Neural cell (in vitro differentiated cells): Measurements from ENCODE around the gene GPAT3. TPM values are rescaled to one million over a fixed set of nuclear protein-coding genes. Genes with fewer than 3 reads are reported as not detected.

ENCODE experiments used
- H2AFZ ChIP-seq: fragments of 200-600, 300-800 bp; sonication (generic), shearing (Covaris generic); 2 replicates; pipeline ENCODE4 v1.6.0; 2014; ENCODE audit warnings: low read depth, mild to moderate bottlenecking, antibody characterized with exemption, low read length, moderate library complexity
- H3F3A ChIP-seq: fragments of 200-600 bp; shearing (Covaris generic); 2 replicates; pipeline ENCODE4 v1.6.1; 2016; ENCODE audit warnings: mild to moderate bottlenecking, moderate library complexity, mixed read lengths, antibody characterized with exemption, low read length; ENCODE audit not compliant: insufficient read depth, poor library complexity, severe bottlenecking
- H3K27ac ChIP-seq: fragments of 200-600, 300-800 bp; sonication (generic), shearing (Covaris generic); 2 replicates; pipeline ENCODE4 v1.5.1; 2014; ENCODE audit warnings: mild to moderate bottlenecking, low read length, moderate library complexity
- H3K27me3 ChIP-seq: fragments of 300-800, 200-600 bp; sonication (generic), shearing (Covaris generic); 2 replicates; pipeline ENCODE4 v1.6.0; 2014; ENCODE audit warnings: mild to moderate bottlenecking, low read depth, low read length, moderate library complexity; ENCODE audit not compliant: insufficient read depth
- H3K36me3 ChIP-seq: fragments of 300-800, 200-600 bp; sonication (generic), shearing (Covaris generic); 2 replicates; pipeline ENCODE4 v1.5.1; 2014; ENCODE audit warnings: mild to moderate bottlenecking, antibody characterized with exemption, low read length, moderate library complexity; ENCODE audit not compliant: insufficient read depth
- H3K4me2 ChIP-seq: fragments of 300-800, 200-600 bp; sonication (generic), shearing (Covaris generic); 2 replicates; pipeline ENCODE4 v1.6.0; 2014; ENCODE audit warnings: mild to moderate bottlenecking, low read length
- H3K4me3 ChIP-seq: fragments of 300-800, 200-600 bp; sonication (generic), shearing (Covaris generic); 2 replicates; pipeline ENCODE4 v1.5.1; 2014; ENCODE audit warnings: mild to moderate bottlenecking, low read length, moderate library complexity
- H3K79me2 ChIP-seq: fragments of 200-600 bp; shearing (Covaris generic); replicated peaks from 2 replicates; pipeline ENCODE4 v1.6.0; 2014; ENCODE audit warnings: mild to moderate bottlenecking, low read length, moderate library complexity; ENCODE audit not compliant: insufficient read depth
- H3K9ac ChIP-seq: fragments of 300-800, 200-600 bp; sonication (generic), shearing (Covaris generic); 2 replicates; pipeline ENCODE4 v1.6.1; 2016; ENCODE audit warnings: mild to moderate bottlenecking, low read length, mixed read lengths
- H3K9me2 ChIP-seq: fragments of 200-600 bp; shearing (Covaris generic); 2 replicates; pipeline ENCODE4 v1.6.1; 2016; ENCODE audit warnings: mild to moderate bottlenecking, low read length, mixed read lengths; ENCODE audit not compliant: insufficient read depth
- H3K9me3 ChIP-seq: fragments of 200-600, 300-800 bp; sonication (generic), shearing (Covaris generic); 2 replicates; pipeline ENCODE4 v1.6.1; 2016; ENCODE audit warnings: mild to moderate bottlenecking, mixed run types, low read length, moderate library complexity, mixed read lengths
- H4K20me1 ChIP-seq: fragments of 200-600 bp; shearing (Covaris generic); 2 replicates; pipeline ENCODE4 v1.6.1; 2016; ENCODE audit warnings: mild to moderate bottlenecking, mixed run types; ENCODE audit not compliant: insufficient read depth
- CTCF ChIP-seq: fragments of 450-650 bp; IDR thresholded peaks from 2 replicates; pipeline ENCODE4 v1.5.1; 2014; ENCODE audit warnings: antibody characterized with exemption, mild to moderate bottlenecking, moderate library complexity; ENCODE audit not compliant: poor library complexity, severe bottlenecking
- EP300 ChIP-seq: fragments of 450-650 bp; conservative IDR thresholded peaks from 2 replicates; pipeline ENCODE4 v1.6.1; 2014; ENCODE audit warnings: antibody characterized with exemption, mild to moderate bottlenecking, moderate library complexity; ENCODE audit not compliant: poor library complexity, severe bottlenecking
- EZH2 ChIP-seq: fragments of 200-600, 300-800 bp; shearing (Covaris generic), sonication (generic); IDR thresholded peaks from 2 replicates; pipeline ENCODE4 v1.6.1; 2014; ENCODE audit warnings: antibody characterized with exemption, low read length, borderline replicate concordance, mild to moderate bottlenecking; ENCODE audit not compliant: insufficient read depth, poor library complexity, severe bottlenecking
- MXI1 ChIP-seq: fragments of 450-650 bp; conservative IDR thresholded peaks from 2 replicates; pipeline ENCODE4 v1.6.1; 2014; ENCODE audit warnings: antibody characterized with exemption, mild to moderate bottlenecking; ENCODE audit not compliant: poor library complexity, severe bottlenecking
- POLR2AphosphoS5 ChIP-seq: IDR thresholded peaks from 2 replicates; pipeline ENCODE4 v1.6.1; 2012
- RAD21 ChIP-seq: fragments of 450-650 bp; conservative IDR thresholded peaks from 2 replicates; pipeline ENCODE4 v1.6.1; 2014; ENCODE audit warnings: antibody characterized with exemption, mild to moderate bottlenecking, moderate library complexity
- REST ChIP-seq: IDR thresholded peaks from 2 replicates; pipeline ENCODE4 v1.6.1; 2012; ENCODE audit warnings: borderline replicate concordance
- SMC3 ChIP-seq: fragments of 450-650 bp; conservative IDR thresholded peaks from 2 replicates; pipeline ENCODE4 v1.6.1; 2014; ENCODE audit warnings: antibody characterized with exemption, mild to moderate bottlenecking, moderate library complexity; ENCODE audit not compliant: poor library complexity
- TAF1 ChIP-seq: IDR thresholded peaks from 2 replicates; pipeline ENCODE4 v1.6.1; 2012; ENCODE audit warnings: low read depth
- polyA plus RNA-seq: library from polyadenylated mRNA; depleted of rRNA; stranded (reverse); fragments of >200 nt; gene quantifications from 2 replicates; pipeline ENCODE4 v1.2.3, GENCODE V29; 2014

GPAT3 gene
- polyA plus RNA-seq, 1 donor from 2014 or later, result not detected

GRCh38 chr4:83585982-83586508, 50.1 kb downstream of the GPAT3 start:
- no peak for TF ChIP-seq TAF1
- no peak for TF ChIP-seq RAD21
- no peak for TF ChIP-seq SMC3
- TF ChIP-seq POLR2AphosphoS5, result no peak
- TF ChIP-seq MXI1, result no peak
- no peak for TF ChIP-seq EZH2
- no peak for TF ChIP-seq CTCF
- TF ChIP-seq REST, result no peak
- no peak for TF ChIP-seq EP300

GRCh38 chr4:83589279-83589678, 53.4 kb downstream of the GPAT3 start:
- no peaks in the 10 kb centered on the region for H3K27me3 ChIP-seq
- no peak overlapping the region for H3K27ac ChIP-seq
- H3K9me3 ChIP-seq, result no peaks in the 10 kb centered on the region
- no peaks in the 10 kb centered on the region for H3K9me2 ChIP-seq
- no peak overlapping the region for H3K4me2 ChIP-seq
- no peak overlapping the region for H3K9ac ChIP-seq
- no peak overlapping the region for H3K4me3 ChIP-seq
- no peak overlapping the region for H2AFZ ChIP-seq
- H3F3A ChIP-seq, result no peaks in the 10 kb centered on the region
- no peaks in the 10 kb centered on the region for H4K20me1 ChIP-seq
- TF ChIP-seq CTCF (no peak), REST (no peak), EZH2 (no peak), RAD21 (no peak), EP300 (no peak), POLR2AphosphoS5 (no peak), SMC3 (no peak), MXI1 (no peak), TAF1 (no peak)
- H3K79me2 ChIP-seq, result no peaks in the 10 kb centered on the region
- no peaks in the 10 kb centered on the region for H3K36me3 ChIP-seq

More at GRCh38 chr4:83585982-83586508, 50.1 kb downstream of the GPAT3 start:
- Histone ChIP-seq H3K27me3 (no peaks in the 10 kb centered on the region), H3F3A (no peaks in the 10 kb centered on the region), H3K9me3 (no peaks in the 10 kb centered on the region), H3K79me2 (no peaks in the 10 kb centered on the region), H3K4me2 (no peak overlapping the region), H3K36me3 (no peaks in the 10 kb centered on the region), H2AFZ (no peak overlapping the region), H3K4me3 (no peak overlapping the region), H3K9ac (no peak overlapping the region), H4K20me1 (no peaks in the 10 kb centered on the region), H3K27ac (no peak overlapping the region), H3K9me2 (no peaks in the 10 kb centered on the region)
